ENCODE data around the gene CNTN4.
"Not testable (repeated sequence)": the region's sequence is repeated elsewhere in the genome, so short reads cannot be mapped to it uniquely, and the experiment has no call there.

GRCh38 chr3:2083558-2083957, 15.1 kb upstream of the CNTN4 start:
- TF ChIP-seq EZH2phosphoT487 (IDR thresholded peaks at IDR 0.05; ENCODE audit: low read length); CTCF (IDR thresholded peaks at IDR 0.05; ENCODE audit: low read length); EZH2 (optimal IDR thresholded peaks at IDR 0.05; ENCODE audit: low read depth, low read length): not testable (repeated sequence)
